Measurements from ENCODE around the gene CEP350. TPM values are rescaled to one million over a fixed set of nuclear protein-coding genes. Genes with fewer than 3 reads are reported as not detected.

The CEP350 gene
- total RNA-seq, 4 donors from 2014 or later: 74.4 to 89.0 (median 82.0) TPM

- no peaks in the 10 kb centered on the region for H3K9me3 ChIP-seq
Measured at GRCh38 chr1:179937668-179938254, 16.8 kb upstream of the CEP350 start.

DNA sequence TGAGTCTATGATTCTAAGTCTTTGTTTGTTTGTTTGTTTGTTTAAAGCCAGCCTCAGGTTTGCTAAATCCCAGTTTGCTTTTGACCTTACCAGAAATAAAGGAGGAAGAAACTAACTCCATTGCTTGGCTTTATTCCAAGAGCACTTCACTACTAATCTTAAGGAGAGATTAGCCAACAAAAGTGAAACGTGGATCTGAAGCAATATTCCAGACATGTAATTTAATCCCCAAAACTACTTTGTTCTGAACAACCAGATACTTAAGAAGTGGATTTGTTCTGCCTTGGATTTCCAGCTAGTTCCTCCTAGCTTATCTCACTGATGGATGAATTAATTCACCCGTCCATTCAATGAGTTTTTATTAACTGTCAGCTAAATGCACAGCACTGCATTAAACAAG lies 15.9 kb upstream of the CEP350 start:
- Histone ChIP-seq H3K36me3 (no peaks in the 10 kb centered on the region), H3K4me1 (no peaks in the 10 kb centered on the region), H3K9me3 (no peaks in the 10 kb centered on the region), H3K27me3 (no peaks in the 10 kb centered on the region), H3K4me3 (no peak overlapping the region), H3K27ac (no peak overlapping the region)
- WGBS, 2 donors (ENCODE audit: low coverage in 1 of 2): 22 to 38% methylated on average over 2 of the region's 2 CpGs
- ATAC-seq: no peak
- TF ChIP-seq, protein P1, sequence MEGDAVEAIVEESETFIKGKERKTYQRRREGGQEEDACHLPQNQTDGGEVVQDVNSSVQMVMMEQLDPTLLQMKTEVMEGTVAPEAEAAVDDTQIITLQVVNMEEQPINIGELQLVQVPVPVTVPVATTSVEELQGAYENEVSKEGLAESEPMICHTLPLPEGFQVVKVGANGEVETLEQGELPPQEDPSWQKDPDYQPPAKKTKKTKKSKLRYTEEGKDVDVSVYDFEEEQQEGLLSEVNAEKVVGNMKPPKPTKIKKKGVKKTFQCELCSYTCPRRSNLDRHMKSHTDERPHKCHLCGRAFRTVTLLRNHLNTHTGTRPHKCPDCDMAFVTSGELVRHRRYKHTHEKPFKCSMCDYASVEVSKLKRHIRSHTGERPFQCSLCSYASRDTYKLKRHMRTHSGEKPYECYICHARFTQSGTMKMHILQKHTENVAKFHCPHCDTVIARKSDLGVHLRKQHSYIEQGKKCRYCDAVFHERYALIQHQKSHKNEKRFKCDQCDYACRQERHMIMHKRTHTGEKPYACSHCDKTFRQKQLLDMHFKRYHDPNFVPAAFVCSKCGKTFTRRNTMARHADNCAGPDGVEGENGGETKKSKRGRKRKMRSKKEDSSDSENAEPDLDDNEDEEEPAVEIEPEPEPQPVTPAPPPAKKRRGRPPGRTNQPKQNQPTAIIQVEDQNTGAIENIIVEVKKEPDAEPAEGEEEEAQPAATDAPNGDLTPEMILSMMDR (IDR thresholded peaks at IDR 0.05): no peak

More at GRCh38 chr1:179937668-179938254, 16.8 kb upstream of the CEP350 start:
- TF ChIP-seq POLR2AphosphoS5 (IDR thresholded peaks at IDR 0.05) (no peak), POLR2A (IDR thresholded peaks at IDR 0.05) (no peak), EP300 (IDR thresholded peaks at IDR 0.05) (no peak)
- TF ChIP-seq, protein P1 (IDR thresholded peaks at IDR 0.05): no peak
- Histone ChIP-seq H3K36me3 (no peaks in the 10 kb centered on the region), H3K27ac (no peak overlapping the region), H3K4me1 (no peaks in the 10 kb centered on the region), H3K27me3 (no peaks in the 10 kb centered on the region), H3K4me3 (no peak overlapping the region)
- ATAC-seq: no peak

GRCh38 chr1:179939941-179940340 lies 14.7 kb upstream of the CEP350 start:
- TF ChIP-seq POLR2AphosphoS5 (IDR thresholded peaks at IDR 0.05) (no peak), POLR2A (IDR thresholded peaks at IDR 0.05) (no peak), EP300 (IDR thresholded peaks at IDR 0.05) (no peak)
- TF ChIP-seq, protein P1 (IDR thresholded peaks at IDR 0.05): no peak
- 88% methylated on average over 1 of the region's 1 CpG; no CpG with 5 or more reads in 1 of the 2 donors for WGBS, 2 donors (ENCODE audit: low coverage in 1 of 2)

DNA sequence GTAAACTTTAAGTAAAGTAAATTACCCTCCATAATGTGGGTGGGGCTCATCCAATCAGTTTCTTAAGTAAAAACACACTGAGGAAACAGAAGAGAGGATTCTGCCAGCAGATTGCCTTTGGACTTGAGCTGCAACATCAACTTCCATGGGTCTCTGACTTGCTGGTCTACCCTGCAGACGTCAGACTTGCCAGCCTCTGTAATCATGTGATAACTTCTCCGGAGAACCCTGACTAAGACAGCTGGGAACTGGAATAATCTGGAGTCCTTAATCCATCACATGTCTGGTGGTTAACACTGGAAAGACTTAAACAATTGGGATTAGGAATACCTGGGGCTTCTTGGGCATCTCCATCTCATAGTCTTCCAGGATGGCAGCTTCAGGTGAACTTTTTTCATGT lies 13.2 kb upstream of the CEP350 start:
- TF ChIP-seq POLR2AphosphoS5 (IDR thresholded peaks at IDR 0.05): no peak
- TF ChIP-seq, protein P1 (IDR thresholded peaks at IDR 0.05): no peak
- 39% methylated on average over 2 of the region's 2 CpGs; no CpG with 5 or more reads in 1 of the 2 donors for WGBS, 2 donors (ENCODE audit: low coverage in 1 of 2)
- ATAC-seq: no peak
- no peaks in the 10 kb centered on the region for H3K27me3 ChIP-seq
- no peaks in the 10 kb centered on the region for H3K36me3 ChIP-seq
- H3K27ac ChIP-seq: no peak overlapping the region
- no peak overlapping the region for H3K4me3 ChIP-seq
- no peaks in the 10 kb centered on the region for H3K4me1 ChIP-seq
- no peaks in the 10 kb centered on the region for H3K9me3 ChIP-seq

More at GRCh38 chr1:179939941-179940340, 14.7 kb upstream of the CEP350 start:
- Histone ChIP-seq H3K27ac (no peak overlapping the region), H3K27me3 (no peaks in the 10 kb centered on the region), H3K9me3 (no peaks in the 10 kb centered on the region), H3K4me3 (no peak overlapping the region), H3K36me3 (no peaks in the 10 kb centered on the region), H3K4me1 (no peaks in the 10 kb centered on the region)
- ATAC-seq: no peak

GRCh38 chr1:179950651-179951050 lies 4.0 kb upstream of the CEP350 start:
- Histone ChIP-seq H3K27ac (no peak overlapping the region), H3K27me3 (no peaks in the 10 kb centered on the region), H3K4me3 (no peak overlapping the region), H3K36me3 (no peaks in the 10 kb centered on the region), H3K9me3 (no peaks in the 10 kb centered on the region), H3K4me1 (peaks cover 0 to 13% (median 5%) of the 10 kb centered on the region in 3 donors)
- WGBS, 2 donors (ENCODE audit: low coverage in 1 of 2): 83 to 87% methylated on average over 7 of the region's 7 CpGs
- TF ChIP-seq POLR2AphosphoS5 (IDR thresholded peaks at IDR 0.05): no peak
- TF ChIP-seq, protein P1 (IDR thresholded peaks at IDR 0.05): no peak
- no peak for ATAC-seq
